Stimulated activated CD4-positive, alpha-beta T cell treated with anti-CD3 and anti-CD28 coated beads, TNF-alpha, amount 100 ng/mL, for 24 hours (primary cell): ENCODE data around the gene CARD10.
"Not testable (repeated sequence)": the region's sequence is repeated elsewhere in the genome, so short reads cannot be mapped to it uniquely, and the experiment has no call there.

ENCODE experiments used
- DNase-seq, 3 experiments: peaks; one replicate each; pipeline ENCODE4 v3.0.0-alpha.2; 2020; ENCODE audit warnings: low read depth in 3 of 3

CARD10 gene

DNA sequence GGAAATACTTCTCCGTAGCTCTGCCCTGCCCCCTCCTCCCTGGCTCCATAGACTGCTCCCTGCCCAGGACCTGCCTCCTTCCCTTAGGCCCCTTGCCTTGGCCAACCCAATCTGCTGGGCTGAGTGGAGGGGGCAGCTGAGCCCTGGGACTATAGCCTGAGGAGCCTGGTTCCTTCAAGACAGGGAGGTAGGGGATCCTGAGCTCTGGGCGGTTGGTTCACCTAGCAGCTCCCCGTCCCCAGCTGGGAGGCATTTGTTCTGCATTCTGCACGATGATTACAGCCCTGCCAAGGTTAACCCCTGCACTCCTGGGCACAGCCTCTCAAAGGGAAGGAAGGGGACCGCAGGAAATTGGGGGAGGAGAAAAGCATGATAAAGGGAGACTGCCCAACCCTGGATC lies 37.5 kb upstream of the CARD10 start:
- no peak for DNase-seq

DNA sequence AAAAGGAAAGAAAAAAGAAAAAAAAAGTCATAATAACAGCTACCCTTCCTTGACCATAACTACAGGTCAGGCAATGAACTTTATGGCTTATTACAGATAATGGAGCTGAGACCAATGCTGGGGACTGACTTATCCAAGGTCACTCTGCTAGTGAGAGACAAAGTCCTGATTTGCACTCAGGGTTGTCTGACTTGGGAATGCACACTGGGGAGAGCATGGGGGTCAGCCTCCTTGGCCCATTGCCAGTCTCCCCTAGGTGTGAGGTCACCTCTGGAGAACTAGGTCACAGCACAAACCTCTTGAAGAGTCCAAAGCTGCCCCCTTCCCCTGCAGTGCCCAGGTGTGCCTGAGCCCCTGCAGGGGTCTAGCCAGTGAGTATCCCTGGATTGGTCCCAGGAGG lies 35.8 kb upstream of the CARD10 start:
- DNase-seq: no peak

DNA sequence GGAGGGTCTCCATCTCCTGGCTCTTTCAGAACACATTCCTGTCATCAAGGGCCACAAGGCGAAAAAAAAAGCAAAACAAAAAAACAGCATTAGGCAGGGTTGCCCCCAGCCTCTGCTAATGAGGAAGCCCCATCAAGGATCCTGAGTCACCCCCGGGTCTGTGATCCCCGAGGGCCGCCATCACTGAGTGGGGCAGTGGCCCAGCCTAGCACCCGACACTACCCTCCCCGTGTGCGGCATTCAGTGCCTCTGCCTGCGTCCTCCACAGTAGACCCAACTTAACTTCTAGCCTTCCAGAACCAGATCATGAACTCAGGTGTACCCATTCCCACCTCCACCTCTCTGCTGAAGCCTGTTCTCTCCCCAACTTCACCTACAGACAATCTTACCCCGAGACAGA lies 34.5 kb upstream of the CARD10 start:
- no peak for DNase-seq

DNA sequence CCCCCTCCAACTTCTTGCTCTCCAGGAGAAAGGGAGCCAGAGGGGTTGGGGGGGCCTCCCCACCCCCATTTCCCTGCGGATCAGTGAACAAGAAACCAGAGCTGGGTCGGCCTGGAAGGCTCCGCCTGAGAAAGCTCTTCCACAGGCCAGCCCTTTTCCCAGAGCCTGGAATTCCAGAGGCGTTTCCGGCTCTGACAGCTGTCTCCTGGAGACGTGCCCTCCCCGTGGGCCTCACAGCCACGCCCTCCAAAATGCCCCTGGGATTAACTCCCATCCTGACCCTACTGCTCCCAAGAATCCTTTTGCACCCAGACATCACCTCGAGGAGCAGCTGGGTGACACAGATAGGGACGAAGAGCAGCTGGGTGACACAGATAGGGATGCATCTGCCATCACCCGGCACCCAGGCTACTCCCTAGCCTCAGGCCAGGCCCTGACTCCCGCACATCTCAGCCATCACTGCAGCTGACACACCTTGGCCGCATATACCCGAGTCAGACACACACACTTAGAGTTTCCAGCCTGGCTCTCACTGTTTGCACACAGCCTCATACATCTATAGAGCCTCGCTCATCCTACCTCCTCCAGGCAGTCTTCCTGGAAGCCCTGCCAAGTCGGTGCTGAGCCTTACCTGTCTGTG lies 33.4 kb upstream of the CARD10 start:
- DNase-seq: no peak

DNA sequence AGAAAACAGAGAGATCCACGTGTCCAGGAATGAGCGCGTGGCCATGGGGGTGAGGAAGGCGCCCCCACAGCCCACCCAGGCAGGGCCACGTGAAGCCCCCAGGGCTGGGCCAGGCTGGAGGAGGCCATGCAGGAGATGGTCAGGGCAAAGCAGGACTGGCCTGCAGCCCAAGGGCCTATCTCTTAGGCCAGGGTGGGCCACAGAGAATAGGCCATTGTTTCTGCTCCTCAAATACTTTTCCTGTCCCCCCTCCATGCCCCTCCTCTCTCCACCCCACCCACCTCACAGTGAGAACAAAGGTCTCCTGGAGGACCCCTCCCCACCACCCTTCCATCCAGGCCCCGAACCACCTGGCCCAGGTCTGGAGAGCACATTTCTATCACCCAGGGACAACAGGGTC lies 32.8 kb upstream of the CARD10 start:
- DNase-seq: no peak

DNA sequence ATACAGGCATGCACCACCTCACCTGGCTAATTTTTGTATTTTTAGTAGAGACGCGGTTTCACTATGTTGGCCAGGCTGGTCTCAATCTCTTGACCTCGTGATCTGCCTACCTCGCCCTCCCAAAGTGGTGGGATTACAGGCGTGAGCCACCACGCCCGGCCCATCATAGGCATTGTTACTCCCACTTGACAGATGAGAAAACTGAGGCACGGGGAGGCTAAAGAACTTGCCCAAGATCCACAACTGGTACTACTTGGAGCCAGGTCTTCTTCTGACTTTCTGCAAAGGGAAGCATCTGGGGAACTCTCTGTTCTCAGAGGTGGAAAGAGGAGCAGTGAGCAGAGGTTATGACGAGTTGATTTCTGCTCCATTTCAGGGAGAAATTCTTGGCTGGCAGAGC lies 31.7 kb upstream of the CARD10 start:
- not testable (repeated sequence) for DNase-seq

DNA sequence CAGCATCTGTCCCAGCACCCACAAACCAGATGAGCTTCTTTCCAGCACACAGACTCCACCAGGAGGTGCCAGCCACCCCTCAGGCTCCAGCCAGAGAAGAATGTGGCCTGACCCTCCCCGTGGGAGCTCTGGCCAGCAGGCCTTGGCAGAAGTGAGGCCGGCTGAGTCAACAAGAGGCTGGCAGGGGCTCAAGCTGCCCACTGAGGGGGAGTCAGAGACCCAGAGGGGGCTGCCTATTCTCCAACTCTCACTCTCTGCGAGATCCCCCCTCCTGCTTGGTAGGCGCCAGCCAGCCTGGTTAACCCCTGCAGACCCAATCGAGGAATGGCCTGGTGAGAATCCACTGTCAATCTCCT lies 30.5 kb upstream of the CARD10 start:
- DNase-seq: no peak

DNA sequence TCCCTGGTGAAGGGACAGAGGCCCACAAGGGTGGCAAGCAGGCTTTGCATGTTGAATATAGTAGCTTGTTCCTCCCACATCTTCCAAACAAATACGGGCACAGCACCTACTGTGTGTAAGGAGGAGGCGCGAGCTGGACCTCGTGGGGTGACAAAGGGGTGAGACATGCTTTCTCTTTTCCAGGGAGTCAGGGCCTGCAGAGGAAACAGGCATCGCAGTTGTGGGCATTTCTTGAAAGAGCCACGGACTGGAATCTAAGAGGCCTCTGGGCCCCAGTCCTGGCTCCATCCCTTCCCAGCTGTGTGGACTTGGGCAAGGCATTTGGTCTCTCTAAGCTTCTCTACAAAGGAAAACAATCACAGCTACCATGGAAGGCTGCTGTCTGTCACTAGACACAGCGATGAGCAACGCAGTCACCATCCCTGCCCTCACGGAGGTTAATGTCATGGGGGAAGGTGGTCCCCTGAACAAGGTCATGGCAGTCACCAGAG lies 28.1 kb upstream of the CARD10 start:
- no peak for DNase-seq

DNA sequence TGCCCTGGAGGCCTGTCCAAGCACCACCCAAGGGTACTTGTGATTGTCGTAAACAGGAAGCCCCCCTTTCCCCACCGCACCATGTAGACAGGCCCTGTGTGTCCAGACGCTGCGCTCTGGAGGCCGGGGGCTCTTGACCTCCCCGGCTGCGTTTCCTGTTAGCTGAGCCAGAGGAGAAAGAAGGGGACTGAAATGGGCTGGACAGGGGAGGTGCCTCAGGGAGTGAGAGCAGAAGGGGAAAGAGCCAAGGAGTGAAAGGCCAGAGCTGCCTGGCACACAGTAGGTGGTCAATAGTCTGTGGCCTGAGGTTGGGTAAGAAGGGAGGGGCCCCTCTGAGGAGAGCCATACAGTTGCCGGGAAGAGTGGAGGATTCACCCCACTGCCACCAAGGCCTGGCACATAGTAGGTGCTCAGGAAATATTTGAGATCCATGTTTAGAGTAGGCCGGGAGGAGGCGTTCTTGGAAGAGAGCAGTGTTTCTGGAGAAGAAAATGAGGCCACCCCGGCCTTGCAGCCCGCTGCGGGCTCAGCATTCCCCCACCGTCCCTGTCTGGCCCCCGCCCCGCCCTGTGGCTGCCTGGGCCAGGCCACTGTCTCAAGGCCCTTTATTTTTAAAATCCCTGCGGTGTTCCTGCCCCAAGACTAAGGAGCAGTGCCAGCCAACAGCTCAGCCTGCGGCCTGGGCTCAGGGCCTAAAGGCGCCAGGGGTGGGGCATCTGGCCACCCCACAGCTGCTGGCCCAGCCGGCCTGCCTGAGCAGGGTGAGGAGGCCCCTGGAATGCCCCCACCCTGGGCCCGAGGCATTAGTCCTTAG lies 27.4 kb upstream of the CARD10 start:
- no peak for DNase-seq

DNA sequence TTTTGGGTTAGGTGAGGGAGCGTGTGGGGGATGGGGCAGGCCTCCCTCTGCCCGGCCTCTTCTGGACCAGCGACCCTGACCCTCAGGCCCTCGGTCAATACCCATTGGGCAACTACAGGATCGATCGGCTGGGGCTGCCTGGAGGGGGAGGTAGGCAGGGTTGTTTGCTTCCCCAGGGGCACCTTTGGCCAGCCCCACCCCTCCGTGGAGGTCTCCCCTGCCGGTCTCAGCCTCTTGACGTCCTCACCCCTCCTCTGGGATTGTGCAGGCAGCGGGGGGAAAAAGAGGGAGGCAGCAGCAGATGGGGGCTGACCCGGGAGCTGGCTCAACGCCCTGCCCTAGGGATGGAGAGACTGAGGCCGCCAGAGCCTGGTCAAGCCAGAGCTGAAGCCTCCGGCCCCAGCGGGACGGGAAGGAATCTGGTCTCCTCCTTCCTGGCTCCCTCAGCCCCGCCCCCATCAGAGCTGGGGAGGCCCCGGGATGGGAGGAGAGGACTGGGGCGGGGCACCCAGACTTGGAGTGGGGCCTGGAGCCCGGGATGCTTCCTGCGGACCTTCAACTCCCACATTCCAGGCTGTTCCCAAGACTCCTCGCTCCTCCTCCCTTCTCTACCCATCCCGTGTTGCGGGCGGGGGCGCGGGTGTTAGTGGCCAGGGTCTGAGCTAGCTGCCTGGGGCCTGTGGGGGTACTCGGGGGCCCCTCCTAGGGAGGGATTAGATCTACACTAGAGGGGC lies 26.7 kb upstream of the CARD10 start:
- no peak for DNase-seq

DNA sequence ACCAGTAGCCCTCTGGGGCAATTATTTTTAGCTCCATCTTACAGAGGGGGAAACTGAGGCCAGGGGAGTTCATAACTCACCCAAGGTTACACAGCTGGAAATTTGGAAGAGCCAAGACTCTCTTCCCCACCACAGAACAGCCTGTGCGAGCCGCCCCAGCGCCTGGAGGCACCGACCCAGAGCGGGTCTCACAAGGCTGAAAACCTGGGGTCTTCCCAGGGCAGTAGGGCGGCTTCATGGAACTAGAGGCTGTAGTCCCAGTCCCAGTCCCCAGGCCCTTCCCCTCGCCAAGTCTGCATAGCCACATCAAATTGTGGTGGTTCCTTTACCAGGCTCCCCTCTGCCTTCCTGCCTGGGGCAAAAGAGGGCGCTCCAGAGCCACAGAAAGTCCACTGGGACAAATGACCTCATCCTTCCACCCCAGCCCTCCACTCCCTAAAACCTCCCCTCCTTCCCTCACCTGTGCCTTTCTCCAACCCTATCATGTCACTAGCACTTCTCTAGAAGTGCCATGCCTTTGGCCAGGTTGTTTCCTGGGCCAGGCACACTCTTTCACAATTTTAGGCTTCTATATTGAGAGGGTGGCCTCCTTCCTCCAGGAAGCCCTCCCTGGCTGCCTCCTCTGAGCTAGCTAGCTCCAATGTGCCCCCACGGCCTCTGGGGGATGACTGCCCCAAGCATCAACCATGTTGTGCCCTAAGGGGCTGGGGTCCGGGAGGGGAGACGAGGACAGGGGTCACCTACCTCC lies 25.9 kb upstream of the CARD10 start:
- DNase-seq: peak in 2 of 3 experiments; percentile 20 to 61

DNA sequence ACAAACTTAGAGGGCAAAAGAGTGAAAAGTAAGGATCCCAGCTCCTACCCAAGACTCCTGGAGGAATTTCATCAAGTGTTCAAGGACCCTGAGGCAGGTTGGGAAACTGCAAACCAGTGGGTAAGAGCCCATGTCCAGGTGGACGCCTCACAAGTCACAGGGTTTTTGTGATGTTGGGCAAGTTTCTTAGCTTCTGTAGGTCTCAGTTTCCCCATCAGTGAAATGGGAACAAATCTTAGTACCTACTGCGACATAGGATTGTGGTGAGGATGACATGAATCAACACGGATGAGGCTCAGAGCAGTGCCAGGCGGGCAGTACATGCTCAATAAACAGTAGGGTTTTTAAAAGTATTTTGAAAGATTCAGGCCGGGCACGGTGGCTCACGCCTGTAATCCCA lies 23.7 kb upstream of the CARD10 start:
- no peak for DNase-seq

DNA sequence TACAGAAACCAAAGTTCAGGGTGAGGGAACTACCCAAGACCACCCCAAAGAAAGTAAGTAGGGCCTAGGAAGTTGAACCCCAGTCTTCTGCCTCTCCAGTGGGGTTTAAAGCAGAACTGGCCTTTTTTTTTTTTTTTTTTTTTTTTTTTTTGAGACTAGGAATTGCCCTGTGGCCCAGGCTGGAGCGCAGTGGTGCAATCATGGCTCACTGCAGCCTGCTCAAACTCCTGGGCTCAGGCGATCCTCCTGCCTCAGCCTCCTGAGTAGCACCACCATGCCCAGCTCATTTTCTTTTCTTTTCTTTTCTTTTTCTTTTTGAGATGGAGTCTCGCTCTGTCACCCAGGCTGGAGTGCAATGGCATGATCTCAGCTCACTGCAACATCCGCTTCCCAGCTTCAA lies 23.2 kb upstream of the CARD10 start:
- DNase-seq: not testable (repeated sequence)

DNA sequence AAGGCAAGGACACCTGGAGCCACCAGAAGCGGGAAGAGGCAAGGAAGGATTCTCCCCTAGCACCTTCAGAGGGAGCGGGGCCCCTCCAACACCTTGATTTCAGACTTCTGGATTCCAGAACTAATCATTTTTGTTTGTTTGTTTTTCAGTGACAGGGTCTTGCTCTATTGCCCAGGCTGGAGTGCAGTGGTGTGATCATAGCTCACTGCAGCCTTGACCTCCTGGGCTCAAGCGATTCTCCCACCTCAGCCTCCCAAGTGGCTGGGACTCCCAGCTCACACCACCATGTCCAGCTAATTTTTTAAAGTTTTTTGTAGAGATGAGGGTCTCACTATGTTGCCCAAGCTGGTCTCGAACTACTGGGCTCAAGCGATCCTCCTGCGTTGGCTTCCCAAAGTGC lies 20.6 kb upstream of the CARD10 start:
- not testable (repeated sequence) for DNase-seq

DNA sequence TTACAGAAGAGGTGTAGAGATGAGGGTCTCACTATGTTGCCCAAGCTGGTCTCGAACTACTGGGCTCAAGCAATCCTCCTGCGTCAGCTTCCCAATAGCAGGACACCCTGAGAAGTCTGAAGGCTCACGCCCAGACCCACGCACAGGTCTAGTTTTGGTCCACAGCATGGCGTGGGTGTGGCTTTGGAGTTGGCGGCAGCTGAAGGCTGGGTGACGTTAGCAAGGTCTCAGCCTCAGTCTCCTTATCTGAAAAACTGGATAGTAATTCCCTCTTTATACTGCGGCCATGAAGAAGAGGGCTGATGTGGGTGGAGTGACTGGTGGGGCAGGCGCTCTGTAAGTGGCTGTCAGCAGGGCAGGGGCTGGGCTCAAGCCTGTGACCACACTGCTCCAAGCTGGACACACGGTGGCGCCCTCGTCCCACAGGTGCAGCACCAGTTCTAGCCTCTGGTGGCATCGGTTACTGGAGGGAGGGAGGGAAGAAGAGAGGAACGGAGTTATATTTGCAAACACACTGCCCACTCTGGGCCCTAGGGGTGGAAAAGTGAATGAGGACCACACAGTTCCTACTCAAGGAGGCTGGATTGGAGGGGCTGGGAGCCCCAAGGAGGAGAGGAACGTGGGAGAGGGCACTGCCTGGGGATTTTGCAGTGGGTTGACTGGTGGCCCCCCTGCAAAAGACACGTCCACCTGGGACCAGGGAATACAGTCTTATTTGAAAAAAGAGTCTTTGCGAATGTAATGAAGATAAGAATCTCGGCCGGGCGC lies 19.6 kb upstream of the CARD10 start:
- DNase-seq: peak; percentile 80 to 89 (median 86)

DNA sequence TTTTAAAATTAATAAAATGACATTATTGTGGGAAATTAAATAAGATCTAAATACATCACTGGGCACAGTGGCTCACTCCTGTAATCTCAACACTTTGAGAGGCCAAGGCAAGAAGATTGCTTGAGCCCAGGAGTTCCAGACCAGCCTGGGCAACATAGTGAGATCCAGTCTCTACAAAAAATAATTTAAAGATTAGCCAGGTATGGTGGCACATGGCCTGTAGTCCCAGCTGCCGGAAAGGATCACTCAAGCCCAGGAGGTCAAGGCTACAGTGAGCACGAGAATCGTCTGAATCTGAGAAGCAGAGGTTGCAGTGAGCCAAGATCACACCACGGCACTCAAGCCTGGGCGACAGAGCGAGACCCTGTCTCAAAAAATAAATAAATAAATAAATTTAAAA lies 15.9 kb upstream of the CARD10 start:
- DNase-seq: no peak

DNA sequence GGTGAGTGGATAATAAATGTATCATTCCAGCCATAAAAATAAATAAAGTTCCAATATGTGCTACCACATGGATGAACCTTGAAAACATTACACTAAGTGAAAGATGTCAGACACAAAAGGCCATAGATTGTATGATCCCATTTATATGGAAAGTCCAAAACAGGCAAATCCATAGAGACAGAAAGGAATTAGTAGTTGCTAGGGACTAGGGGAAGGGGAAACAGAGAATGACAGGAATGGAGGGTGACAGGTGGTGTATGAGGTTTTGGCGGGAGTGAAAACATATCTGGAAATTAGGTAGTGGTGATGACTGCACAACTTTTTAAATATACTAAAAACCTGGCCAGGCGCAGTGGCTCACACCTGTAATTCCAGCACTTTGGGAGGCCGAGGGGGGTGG lies 15.2 kb upstream of the CARD10 start:
- DNase-seq: no peak

DNA sequence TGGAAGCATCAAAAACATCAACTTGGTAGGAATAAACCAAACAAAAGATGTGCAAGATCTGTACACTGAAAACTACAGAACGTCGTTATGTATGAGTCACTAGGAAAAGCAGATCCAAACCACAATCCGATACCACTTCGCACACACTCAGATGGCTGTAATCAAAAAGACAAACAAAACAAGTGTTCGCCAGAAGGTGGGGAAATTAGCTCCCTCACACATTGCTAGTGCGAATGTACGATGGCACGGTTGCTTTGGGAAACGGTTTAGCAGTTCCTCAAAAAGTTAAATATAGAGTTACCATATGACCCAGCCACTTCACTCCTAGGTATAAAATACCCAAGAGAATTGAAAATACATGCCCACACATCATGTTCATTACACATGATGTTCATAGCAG lies 14.8 kb upstream of the CARD10 start:
- no peak for DNase-seq

DNA sequence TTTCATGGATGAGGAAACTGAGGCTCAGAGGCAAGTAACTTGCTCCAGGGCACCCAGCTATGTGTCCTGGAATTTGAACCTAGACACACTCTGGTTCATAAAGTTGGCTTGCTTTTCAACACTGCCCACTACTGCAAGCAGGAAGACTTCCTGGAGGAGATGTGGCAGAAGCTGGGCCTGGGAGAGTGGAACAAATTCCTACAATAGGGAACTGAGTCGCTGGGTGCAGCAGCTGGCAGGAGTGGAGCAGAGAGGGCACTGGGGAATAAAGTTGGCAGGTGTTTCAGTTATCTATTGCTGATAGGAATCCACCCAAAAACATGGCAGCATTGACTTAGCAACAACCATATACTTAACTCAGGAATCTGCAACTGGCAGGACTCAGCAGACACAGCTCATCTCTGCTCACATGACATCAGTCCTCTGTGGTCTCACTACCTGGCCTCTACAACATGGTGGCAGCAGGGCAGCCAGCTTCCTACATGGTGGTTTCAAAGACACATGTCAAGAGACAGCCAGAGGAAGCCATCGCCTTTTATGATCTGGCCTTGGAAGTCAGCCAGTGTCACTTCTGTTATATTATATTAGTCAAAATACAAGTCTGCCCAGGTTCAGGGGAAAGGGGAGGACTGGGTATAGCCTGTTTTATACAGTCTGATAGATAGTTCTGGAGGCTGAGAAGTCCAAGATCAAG lies 10.6 kb upstream of the CARD10 start:
- DNase-seq: no peak

DNA sequence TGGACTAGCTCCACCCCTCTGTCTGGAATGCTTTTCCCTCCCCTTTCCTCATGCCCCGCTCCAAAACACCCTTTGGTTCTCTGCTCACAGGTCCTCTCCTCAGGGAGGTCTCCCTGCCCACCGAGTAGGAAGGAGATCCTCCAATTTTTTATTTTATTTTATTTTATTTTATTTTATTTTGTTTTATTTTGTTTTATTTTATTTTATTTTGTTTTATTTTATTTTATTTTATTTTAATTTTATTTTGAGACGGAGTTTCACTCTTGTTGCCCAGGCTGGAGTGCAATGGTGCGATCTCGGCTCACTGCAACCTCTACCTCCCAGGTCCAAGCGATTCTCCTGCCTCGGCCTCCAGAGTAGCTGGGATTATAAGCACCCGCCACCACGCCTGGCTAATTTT lies 8.7 kb upstream of the CARD10 start:
- not testable (repeated sequence) for DNase-seq
